GM18505 (cell line): Measurements from ENCODE around the gene ASCC3.

Experiments
- ATAC-seq: cut with Tn5 transposase; IDR thresholded peaks from one replicate; pipeline ENCODE4 v1.9.1; 2021; ENCODE audit not compliant: unreplicated experiment
- POLR2A ChIP-seq: IDR thresholded peaks from 4 replicates; pipeline ENCODE4 v1.6.1; 2011; ENCODE audit warnings: borderline replicate concordance; ENCODE audit not compliant: insufficient read depth, insufficient read length; ENCODE audit errors: extremely low read depth

Gene ASCC3

DNA sequence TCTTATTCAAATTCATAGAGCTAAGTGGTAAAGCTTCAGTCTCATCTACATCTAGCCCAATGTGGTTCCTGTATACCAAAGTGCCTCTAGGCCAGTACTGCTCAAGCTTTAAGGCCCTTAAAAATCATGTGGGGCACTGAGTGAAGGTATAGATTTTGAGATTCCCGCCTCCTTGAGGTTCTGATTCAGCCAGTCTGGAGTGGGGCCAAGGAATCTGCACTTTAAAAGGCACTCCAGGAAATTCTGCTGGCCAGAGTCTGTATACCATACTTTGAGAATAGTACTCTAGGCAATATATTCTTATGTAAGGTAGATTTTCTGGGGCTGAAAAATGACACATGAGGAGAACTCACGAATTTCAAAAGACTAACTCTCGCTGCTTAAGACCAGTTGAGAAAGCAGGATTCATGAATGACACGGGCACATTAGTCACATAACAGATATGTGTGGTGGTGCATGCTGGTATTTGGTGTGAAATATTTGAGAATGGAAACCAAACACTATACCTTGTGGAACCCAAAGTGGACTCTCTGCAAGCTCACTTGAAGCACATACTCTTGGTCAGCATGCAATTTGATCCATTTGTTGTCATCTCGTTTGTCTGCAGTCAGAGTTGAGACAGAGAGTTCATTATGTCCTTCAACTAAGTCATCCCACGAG is 368.8 kb downstream of the ASCC3 start:
- ATAC-seq: no peak
- no peak for TF ChIP-seq POLR2A

DNA sequence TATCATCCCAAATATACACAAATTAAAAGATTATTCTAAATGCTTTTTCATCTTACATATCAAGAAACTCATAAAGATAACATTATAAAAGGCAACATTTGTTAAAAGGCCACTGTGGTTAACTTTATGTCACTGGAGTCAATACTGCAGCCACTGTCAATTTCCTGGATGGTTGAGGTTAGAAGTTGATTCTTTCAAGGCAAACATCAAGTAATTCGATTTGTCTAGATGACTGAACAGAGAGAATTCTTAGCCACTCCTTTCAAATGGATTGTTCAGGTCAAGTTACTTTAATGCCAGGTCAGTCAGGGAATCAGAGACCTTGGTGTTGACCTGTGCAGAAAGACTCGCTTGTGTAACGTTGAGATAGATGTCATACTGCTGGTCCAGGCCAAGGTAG is 372.0 kb downstream of the ASCC3 start:
- no peak for TF ChIP-seq POLR2A
- ATAC-seq: no peak

DNA sequence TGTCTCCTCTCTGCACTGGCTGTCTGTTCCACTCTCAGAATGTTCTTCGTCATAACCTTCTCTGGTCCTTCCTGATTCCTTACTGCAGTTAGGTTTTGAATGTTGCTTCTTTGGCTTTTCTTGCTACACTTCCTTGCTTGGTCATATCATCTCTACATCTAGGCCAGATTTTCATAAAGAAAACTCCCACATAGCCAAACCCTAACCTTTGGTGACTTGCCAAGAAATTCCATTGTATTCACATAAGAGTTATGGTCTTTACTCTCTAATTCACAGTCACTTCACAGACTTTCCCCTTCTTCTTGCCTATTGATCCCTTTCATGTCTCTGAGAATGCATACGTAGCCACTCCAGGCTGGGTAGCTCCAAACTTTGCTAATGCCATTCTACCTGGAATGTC is 374.5 kb downstream of the ASCC3 start:
- no peak for ATAC-seq
- no peak for TF ChIP-seq POLR2A

DNA sequence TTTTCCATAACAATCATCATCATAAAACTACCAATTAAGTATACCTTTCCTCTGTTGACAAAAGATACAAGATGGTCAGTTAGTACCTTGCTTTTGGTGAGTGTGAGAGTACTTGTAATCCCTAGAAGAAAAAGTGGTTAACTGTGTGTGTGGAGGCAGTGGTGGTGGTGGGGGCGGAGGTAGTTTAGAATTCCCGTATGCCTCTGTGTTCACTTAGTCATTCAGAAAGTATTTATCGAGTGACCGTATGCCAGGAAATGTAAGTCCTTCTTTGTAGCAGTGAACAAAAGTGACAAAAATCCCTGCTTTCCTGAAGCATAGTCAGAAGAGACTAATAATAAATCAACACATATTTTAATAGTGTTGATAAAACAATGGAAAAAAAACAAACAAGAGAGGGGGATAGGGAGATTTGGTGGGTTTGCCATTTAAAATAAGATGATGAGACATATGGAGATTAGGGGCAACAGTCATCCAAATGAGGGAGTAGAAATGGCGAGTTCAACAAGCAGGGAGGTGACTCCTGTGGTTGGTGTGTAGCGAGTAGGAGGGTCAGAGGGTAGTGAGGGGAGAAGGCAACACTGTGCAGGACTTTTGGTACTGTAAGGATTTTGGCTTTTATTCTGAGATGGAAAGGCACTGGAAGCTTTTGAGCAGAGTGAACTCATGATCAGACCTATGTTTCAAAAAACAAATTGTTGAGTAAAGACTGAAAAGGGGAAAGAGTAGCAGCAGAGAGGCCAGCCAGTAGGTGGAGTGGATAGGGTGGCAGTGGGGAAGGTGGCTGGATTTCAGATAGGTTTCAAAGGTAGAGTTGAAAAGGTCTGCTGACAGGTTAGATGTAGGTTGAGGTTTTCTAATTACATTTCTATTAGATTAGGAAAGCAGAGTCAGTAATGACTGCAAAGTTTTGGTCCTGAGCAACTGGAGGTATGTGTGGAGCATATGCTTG is 376.1 kb downstream of the ASCC3 start:
- ATAC-seq: no peak
- TF ChIP-seq POLR2A: no peak

DNA sequence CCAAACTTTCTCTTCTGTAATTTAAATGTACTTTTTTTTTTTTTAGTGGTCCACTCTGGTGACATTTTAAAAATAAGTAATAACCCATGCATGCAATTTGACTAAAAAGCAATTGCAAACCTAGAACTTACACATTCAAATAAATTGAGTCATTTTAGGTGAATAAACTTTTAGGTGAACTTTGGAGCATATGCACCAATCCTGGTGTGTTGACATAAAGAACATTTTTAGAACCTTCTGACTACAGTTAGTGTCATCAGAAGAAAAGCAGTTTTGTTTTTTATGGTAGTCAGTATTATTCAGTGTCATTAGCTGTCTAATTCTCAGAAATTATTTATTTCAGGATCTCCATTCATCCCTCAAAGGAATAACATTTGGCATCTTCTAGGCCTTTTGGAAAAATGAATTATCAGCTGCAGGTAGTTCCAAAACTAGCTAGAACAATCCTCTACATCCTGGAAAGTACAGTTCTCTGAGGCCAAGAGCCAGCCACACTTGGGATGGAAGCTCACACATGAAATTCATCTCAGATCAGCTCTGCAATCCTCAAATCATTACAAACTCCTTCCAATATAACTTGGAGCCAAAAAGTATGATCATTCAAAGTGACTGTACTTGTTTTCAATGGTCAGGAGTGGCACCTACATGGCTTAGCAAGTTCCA is 378.0 kb downstream of the ASCC3 start:
- ATAC-seq: no peak

DNA sequence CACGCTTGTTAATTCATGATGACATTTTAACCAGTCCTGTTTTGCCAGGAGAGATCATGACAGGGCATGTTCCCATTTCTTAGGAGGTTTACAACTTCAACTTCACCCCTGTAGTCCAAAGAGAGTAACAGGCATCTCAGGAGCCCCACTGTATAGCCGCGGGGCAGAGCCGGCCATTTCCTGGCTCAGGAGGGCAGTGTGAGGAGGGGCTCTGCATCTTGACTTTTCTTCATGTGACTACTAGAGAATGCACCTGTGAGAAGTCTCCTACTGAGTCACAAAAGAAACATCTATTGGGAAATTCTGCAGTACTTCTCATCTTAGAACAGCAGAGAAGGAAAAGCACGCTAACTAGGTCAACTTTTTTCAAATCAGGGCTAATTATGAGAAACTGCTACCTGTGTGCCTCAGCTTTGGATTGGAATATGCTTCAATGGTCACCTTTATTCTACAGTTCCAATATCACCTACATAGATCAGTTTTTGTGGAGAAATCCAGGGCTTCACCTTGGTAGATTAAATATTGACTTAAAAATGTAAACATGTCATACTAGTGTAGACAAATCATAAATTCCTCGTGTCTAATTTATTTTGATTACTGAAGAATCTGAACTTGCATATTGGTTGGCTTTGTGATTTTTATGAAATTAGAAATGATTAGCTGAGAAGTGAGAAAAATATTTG is 387.8 kb downstream of the ASCC3 start:
- TF ChIP-seq POLR2A: no peak
- ATAC-seq: no peak

More for the DNA sequence above, 378.0 kb downstream of the ASCC3 start:
- no peak for TF ChIP-seq POLR2A

DNA sequence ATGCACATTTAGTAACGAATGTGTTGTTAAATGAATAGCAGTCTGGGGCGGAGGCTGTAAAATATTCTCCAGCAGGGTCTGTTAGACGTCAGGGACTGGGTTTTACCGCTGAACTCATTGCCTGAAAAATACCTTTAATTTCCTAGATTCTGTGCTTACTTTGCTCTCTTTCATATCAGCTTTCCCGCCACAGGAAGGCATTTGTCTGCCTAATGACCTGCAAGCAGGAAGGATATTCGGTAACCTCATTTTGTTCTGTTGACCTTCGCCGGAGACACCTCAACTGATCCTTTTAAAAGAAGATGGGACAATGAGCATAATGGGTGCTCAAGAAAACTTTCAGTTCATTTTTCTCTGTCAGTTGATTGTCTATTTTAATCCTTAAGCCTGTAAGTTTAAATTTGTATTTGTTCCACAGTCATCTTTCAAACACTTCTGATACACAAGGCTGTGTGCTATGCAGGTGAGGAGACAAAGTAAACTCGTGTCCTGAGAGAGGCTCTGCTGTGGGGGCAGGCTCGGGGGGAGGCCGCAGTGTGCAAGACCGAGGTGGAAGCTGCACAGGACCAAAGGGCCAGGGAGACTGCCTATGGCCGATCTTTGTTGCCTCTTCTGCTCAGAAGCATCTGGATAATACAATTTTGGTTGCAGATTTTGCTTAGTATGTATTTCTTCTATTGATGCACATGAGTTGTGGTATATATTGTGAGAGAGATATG is 389.0 kb downstream of the ASCC3 start:
- TF ChIP-seq POLR2A: no peak
- no peak for ATAC-seq

DNA sequence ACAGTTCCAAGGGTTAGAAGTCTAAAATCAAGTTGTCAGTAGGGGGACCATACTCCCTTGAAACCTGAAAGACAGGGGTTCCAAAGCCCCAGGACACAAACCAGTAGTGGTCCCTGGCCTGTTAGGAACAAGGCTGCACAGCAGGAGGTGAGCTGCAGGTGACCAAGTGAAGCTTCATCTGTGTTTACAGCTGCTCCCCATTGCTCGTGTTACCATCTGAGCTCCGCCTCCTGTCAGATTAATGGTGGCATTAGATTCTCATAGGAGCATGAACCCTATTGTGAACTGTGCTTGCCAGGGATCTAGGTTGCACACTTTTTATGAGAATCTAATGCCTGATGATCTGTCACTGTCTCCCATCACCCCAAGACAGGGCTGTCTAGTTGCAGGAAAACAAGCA is 391.1 kb downstream of the ASCC3 start:
- ATAC-seq: no peak
- TF ChIP-seq POLR2A: no peak

DNA sequence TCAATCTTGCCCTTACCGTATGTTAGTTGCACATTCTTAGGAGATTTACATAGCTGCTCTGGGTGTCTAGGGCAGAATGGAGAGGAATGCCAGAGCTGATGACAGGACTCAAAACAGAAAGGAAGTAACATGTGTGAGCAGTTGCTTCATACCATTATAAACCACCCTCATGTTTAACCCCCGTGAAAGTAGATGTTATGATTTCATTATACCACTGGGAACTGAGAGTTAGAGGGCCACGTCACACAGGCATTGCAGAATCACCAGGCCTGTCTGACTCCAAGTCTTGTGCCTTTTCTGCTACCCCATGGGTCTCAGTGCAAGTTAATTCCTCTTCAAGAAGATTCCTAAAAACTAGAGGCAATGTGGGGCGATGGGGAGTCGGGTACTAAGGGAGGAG is 392.9 kb downstream of the ASCC3 start:
- no peak for ATAC-seq
- no peak for TF ChIP-seq POLR2A

DNA sequence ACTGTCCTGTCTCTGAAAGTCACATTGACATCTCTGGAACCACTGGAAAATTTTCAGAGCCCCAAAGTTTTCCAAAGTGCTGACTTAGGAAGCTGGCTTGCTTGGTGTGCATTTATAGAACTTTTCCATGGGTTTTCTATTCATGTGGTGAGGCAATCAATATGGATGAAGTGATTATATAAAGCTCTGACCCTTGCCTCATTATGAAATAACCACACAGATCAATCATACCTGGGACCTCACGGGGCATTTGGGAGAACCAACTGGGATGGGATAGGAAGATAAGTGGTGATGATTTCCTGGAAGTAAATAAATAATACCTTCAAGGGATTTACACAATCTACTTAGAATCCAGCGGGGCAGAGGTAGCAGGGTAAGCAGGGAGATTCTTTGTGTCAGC is 393.5 kb downstream of the ASCC3 start:
- no peak for ATAC-seq
- no peak for TF ChIP-seq POLR2A

DNA sequence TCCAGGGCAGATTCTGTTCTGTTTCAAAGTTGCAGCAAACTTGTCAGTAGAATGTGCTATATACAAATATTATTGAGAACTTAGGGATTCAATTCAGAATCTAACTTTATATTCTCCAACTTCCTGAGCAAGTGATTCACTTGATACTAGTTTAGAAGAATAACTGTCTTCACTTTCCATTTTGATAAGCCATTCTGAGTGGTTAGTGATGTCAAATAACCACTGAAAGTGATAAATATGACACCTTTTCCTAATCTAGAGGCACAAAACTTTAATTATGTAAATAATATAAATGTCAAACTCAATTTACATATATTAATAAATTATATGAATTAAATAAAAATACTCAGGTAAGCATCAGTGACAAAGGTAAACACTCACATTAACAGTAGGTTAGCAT is 395.9 kb downstream of the ASCC3 start:
- TF ChIP-seq POLR2A: no peak

DNA sequence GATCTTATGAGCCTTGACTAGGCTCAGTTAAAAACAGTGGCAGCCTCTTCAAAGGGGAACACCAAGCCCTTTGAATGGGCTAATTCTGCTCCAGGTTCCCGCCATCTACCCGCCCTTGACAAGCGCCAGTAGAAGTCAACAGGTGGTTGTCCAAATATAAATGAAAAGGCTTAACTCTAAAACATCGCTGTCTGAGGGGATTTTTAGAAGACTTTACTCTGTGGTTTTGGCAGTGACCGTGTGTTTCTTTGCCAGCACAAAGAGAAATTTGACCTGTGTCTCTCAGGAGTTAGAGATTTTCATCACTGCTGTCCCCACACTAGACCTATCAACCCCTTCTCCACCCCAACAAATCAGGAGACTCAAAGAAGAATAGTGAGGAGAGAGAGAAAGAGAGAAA is 396.7 kb downstream of the ASCC3 start:
- no peak for TF ChIP-seq POLR2A
- no peak for ATAC-seq

More for the DNA sequence above, 395.9 kb downstream of the ASCC3 start:
- ATAC-seq: no peak

DNA sequence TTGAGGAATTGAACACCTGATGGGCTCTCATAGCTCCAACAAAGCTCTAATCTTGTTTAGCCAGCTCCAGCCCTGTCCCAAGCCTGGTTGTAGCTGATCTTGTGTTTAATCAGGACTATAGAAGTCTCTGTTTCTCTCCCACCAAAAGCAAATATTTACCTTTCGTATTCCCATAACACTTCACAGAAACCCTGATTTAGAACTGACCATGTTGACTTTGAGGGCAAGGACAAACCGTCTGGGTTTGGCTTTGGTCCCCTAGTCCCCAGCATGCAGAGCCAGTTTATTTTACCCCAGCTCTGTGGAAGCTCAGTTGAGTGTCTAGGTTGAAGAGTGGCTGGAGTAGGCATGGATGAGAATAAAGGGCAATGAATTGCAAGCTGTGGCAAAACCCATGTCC is 398.4 kb downstream of the ASCC3 start:
- no peak for TF ChIP-seq POLR2A
- ATAC-seq: no peak
